CD4-positive, alpha-beta T cell (primary cell): Measurements from ENCODE around the gene TMEM150A. TPM values are rescaled to one million over a fixed set of nuclear protein-coding genes. Genes with fewer than 3 reads are reported as not detected.
A peak's percentile ranks its signal among the peaks of the same experiment; 100 is the strongest.

ENCODE experiments used
- ATAC-seq: fragments of 200-7000 bp; cut with Tn5 transposase; one replicate; pipeline ENCODE4 v1.10.0; 2022; ENCODE audit warnings: mild to moderate bottlenecking; ENCODE audit not compliant: poor library complexity
- CTCF ChIA-PET: fragments of 350-600 bp; sonication (Branson Sonifier 250); formaldehyde crosslinking; loops from one replicate; lab custom pipeline; 2021; ENCODE audit warnings: antibody characterized with exemption, inconsistent platforms; lab: Charles Lee
- POLR2A ChIA-PET: fragments of 350-600 bp; sonication (Branson Sonifier 250); formaldehyde crosslinking; loops from one replicate; lab custom pipeline; 2021; ENCODE audit warnings: antibody characterized with exemption, inconsistent platforms; lab: Charles Lee
- DNase-seq, 14 experiments: peaks; one replicate each; pipeline ENCODE4 v3.0.0-alpha.2; 2013 to 2020; ENCODE audit warnings: mixed read lengths in 2 of 14
- H3K27ac ChIP-seq, 2 donors: one replicate each; pipeline versions ENCODE4 v1.5.1 to v1.7.0; 2013; ENCODE audit warnings: low read length in 2 of 2, low read depth in 1 of 2, mild to moderate bottlenecking in 1 of 2
- H3K27me3 ChIP-seq, 2 experiments: 1 replicate in 1 of 2; 2 replicates in 1 of 2; pipeline versions ENCODE4 v1.6.1 to v1.7.0; 2013; ENCODE audit warnings: low read length in 2 of 2, control low read depth in 1 of 2, mild to moderate bottlenecking in 1 of 2, moderate library complexity in 1 of 2; ENCODE audit not compliant: insufficient read depth in 2 of 2, control insufficient read depth in 1 of 2
- H3K36me3 ChIP-seq: one replicate; pipeline ENCODE4 v1.6.1; 2013; ENCODE audit warnings: low read length, control low read depth; ENCODE audit not compliant: insufficient read depth
- H3K4me1 ChIP-seq: one replicate; pipeline ENCODE4 v1.6.1; 2013; ENCODE audit warnings: low read length, control low read depth; ENCODE audit not compliant: insufficient read depth
- H3K4me3 ChIP-seq: one replicate; pipeline ENCODE4 v1.5.1; 2013; ENCODE audit warnings: mild to moderate bottlenecking, low read length, moderate library complexity
- H3K9me3 ChIP-seq, 2 experiments: 1 replicate in 1 of 2; 2 replicates in 1 of 2; pipeline versions ENCODE4 v1.6.1 to v1.7.0; 2013; ENCODE audit warnings: low read length in 2 of 2, mild to moderate bottlenecking in 2 of 2, control low read depth in 1 of 2, moderate library complexity in 1 of 2; ENCODE audit not compliant: control insufficient read depth in 1 of 2, insufficient read depth in 1 of 2
- H3K27ac Mint-ChIP-seq: one replicate; pipeline ENCODE4 v1.8.0; 2020; ENCODE audit warnings: mixed read lengths
- H3K27me3 Mint-ChIP-seq: one replicate; pipeline ENCODE4 v1.8.0; 2021; ENCODE audit warnings: mixed read lengths
- H3K36me3 Mint-ChIP-seq: one replicate; pipeline ENCODE4 v1.8.0; 2021; ENCODE audit warnings: low read depth, mixed read lengths
- H3K4me1 Mint-ChIP-seq: one replicate; pipeline ENCODE4 v1.8.0; 2021; ENCODE audit warnings: low read depth, mixed read lengths
- H3K4me3 Mint-ChIP-seq: one replicate; pipeline ENCODE4 v1.8.0; 2020; ENCODE audit warnings: mild to moderate bottlenecking, mixed read lengths
- H3K9me3 Mint-ChIP-seq: one replicate; pipeline ENCODE4 v1.8.0; 2020; ENCODE audit warnings: mixed read lengths
- intact Hi-C, 2 experiments: fragments of 100-400 bp; cut with DNase I in 1 of 2; cut with micrococcal nuclease in 1 of 2; formaldehyde crosslinking; loops; one replicate each; pipeline versions ENCODE4 v1.15.1 to v1.9.0; 2023 to 2025; cut with DNase I, micrococcal nuclease
- total RNA-seq, 174 experiments: library from RNA in 2 of 174; stranded (reverse) in 2 of 174; gene quantifications; one replicate each; pipeline ENCODE4 v1.2.3 and lab custom pipeline; 2021 to 2026
- TF ChIP-seq, protein P1 (sequence below): fragments of 200-600 bp; IDR thresholded peaks from one replicate; pipeline ENCODE4 v1.8.0; 2022; ENCODE audit warnings: antibody characterized with exemption, mild to moderate bottlenecking

Gene TMEM150A
- total RNA-seq, 2 experiments from 2014 or later, result 6.6 to 7.0 TPM

DNA sequence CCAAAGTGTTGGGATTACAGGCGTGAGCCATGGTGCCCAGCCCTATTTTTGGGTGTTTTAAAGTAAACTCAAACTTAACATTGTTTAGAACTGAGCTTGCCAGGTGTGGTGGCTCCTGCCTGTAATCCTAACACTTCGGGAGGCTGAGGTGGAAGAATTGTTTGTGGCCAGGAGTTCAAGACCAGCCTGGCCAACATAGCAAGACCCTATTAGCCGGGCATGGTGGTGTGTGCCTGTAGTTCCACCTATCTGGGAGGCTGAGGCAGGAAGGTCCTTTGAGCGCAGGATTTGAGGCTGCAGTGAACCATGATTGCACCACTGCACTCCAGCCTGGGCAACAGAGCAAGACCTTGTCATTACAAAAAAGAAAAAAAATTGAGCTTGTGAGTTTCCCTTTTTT, 48.0 kb upstream of the TMEM150A start:
- intact Hi-C loops, result no loop called here
- no peak overlapping the region for H3K4me3 ChIP-seq
- H3K27me3 ChIP-seq, result no peaks in the 10 kb centered on the region
- no peaks in the 10 kb centered on the region for H3K4me1 ChIP-seq
- POLR2A ChIA-PET, result no interaction called here
- H3K4me3 Mint-ChIP-seq, result no peak overlapping the region
- H3K27ac ChIP-seq, result no peak overlapping the region
- no peaks in the 10 kb centered on the region for H3K27me3 Mint-ChIP-seq
- DNase-seq (no peak), ATAC-seq (no peak)
- H3K9me3 Mint-ChIP-seq, result no peaks in the 10 kb centered on the region
- H3K4me1 Mint-ChIP-seq, result no peaks in the 10 kb centered on the region
- TF ChIP-seq, protein P1, sequence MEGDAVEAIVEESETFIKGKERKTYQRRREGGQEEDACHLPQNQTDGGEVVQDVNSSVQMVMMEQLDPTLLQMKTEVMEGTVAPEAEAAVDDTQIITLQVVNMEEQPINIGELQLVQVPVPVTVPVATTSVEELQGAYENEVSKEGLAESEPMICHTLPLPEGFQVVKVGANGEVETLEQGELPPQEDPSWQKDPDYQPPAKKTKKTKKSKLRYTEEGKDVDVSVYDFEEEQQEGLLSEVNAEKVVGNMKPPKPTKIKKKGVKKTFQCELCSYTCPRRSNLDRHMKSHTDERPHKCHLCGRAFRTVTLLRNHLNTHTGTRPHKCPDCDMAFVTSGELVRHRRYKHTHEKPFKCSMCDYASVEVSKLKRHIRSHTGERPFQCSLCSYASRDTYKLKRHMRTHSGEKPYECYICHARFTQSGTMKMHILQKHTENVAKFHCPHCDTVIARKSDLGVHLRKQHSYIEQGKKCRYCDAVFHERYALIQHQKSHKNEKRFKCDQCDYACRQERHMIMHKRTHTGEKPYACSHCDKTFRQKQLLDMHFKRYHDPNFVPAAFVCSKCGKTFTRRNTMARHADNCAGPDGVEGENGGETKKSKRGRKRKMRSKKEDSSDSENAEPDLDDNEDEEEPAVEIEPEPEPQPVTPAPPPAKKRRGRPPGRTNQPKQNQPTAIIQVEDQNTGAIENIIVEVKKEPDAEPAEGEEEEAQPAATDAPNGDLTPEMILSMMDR, result no peak
- peaks cover 85% of the 10 kb centered on the region for H3K36me3 Mint-ChIP-seq
- no peaks in the 10 kb centered on the region for H3K9me3 ChIP-seq
- peaks cover 74% of the 10 kb centered on the region for H3K36me3 ChIP-seq
- H3K27ac Mint-ChIP-seq, result no peak overlapping the region
- CTCF ChIA-PET, result no interaction called here

DNA sequence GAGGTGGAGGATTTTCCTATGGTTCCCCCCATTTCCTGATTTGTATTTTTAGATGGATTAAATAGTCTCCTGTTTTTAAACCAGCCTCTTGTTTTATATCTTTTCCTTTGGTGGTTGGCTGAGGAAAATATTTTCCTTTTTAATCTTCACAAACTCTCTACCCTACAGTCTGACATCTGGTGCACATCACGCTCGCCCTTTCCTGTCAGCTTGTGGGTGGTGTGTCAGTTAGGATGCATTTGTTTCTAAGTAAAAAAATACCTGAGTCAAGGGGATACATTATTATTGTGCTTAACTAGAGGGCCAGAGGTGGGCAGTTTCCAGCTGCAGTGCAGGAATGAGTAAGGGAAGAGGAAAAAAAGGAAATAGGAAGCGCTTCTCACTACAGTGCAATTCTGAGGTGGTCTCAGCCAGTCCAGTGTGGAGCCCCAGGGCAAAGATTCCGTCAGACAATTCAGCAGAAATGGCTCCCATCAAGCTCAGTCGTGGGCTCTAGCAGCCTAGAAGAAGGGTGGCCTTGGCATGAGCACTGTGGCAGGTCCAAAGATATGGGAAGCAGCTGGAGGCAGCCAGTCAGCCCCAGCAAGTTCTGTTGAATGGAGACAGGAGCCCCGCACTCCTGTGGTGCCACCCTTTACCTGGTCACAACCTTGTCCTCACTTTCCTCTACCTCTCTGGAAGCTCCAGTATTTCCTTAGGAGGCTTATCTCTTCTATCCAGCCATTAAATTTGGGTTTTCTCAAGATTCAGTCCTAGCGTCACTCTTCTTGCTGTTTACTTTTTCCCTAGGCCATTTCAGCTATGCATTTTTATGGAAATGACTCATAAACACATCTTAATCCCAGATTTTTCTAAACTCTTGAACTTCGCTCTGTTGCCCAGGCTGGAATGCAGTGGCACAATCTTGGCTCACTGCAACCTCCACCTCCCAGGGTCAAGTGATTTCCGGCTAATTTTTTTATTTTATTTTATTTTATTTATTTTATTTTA, 47.0 kb upstream of the TMEM150A start:
- Mint-ChIP-seq H3K36me3 (peaks cover 91% of the 10 kb centered on the region), H3K27ac (no peak overlapping the region), H3K27me3 (no peaks in the 10 kb centered on the region), H3K9me3 (no peaks in the 10 kb centered on the region), H3K4me3 (no peak overlapping the region), H3K4me1 (no peaks in the 10 kb centered on the region)
- Histone ChIP-seq H3K27me3 (no peaks in the 10 kb centered on the region), H3K4me3 (no peak overlapping the region), H3K27ac (no peak overlapping the region), H3K9me3 (no peaks in the 10 kb centered on the region), H3K4me1 (no peaks in the 10 kb centered on the region), H3K36me3 (peaks cover 81% of the 10 kb centered on the region)
- TF ChIP-seq, protein P1, result no peak
- CTCF ChIA-PET, result interaction anchor here (0.7 to 2.0 kb wide), 2 partner anchors 12 to 29 kb away, joined by 3 to 7 read pairs; no protein-coding TSS in a partner anchor
- POLR2A ChIA-PET, result interaction anchor here (0.8 kb wide), 1 partner anchor 209 kb away, joined by 3 read pairs; no protein-coding TSS in a partner anchor
- ATAC-seq (no peak), DNase-seq (no peak)
- intact Hi-C loops, result no loop called here

DNA sequence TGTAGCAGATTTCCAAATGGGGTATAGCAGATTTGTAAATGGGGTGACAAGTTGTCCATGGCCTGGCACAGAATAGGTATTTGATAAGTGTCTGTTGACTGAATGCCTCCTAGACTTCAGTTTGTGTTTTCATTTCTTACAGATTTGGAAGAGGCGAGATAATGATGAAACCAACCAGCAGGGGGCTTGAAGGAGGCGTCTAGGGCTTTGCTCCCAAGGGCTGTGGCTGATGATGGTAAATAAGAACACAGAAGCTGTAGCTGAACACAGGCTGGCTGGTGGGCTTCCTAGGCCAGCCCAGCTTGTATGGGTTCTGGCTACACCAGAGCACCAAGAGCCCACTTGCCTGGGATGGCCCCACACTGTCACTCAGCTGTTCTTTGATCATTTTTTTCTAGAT, 46.1 kb upstream of the TMEM150A start:
- no peaks in the 10 kb centered on the region for H3K4me1 ChIP-seq
- no peaks in the 10 kb centered on the region for H3K4me1 Mint-ChIP-seq
- H3K27me3 Mint-ChIP-seq, result no peaks in the 10 kb centered on the region
- H3K27ac ChIP-seq, result no peak overlapping the region
- H3K36me3 Mint-ChIP-seq, result peaks cover 93% of the 10 kb centered on the region
- H3K27me3 ChIP-seq, result no peaks in the 10 kb centered on the region
- POLR2A ChIA-PET, result interaction anchor here (0.8 kb wide), 1 partner anchor 208 kb away, joined by 3 read pairs; no protein-coding TSS in a partner anchor
- H3K4me3 ChIP-seq, result no peak overlapping the region
- ATAC-seq (no peak), DNase-seq (peak in 2 of 14 experiments; percentile 23 to 27)
- no peak overlapping the region for H3K4me3 Mint-ChIP-seq
- H3K9me3 ChIP-seq, result no peaks in the 10 kb centered on the region
- H3K36me3 ChIP-seq, result peaks cover 86% of the 10 kb centered on the region
- CTCF ChIA-PET, result interaction anchor here (0.7 to 2.0 kb wide), 2 partner anchors 11 to 30 kb away, joined by 3 to 7 read pairs; no protein-coding TSS in a partner anchor
- no peaks in the 10 kb centered on the region for H3K9me3 Mint-ChIP-seq
- TF ChIP-seq, protein P1, result peak; percentile 17
- H3K27ac Mint-ChIP-seq, result no peak overlapping the region
- intact Hi-C loops, result no loop called here
